GM18499 (cell line): ENCODE data around the gene PA2G4.
A peak's percentile ranks its signal among the peaks of the same experiment; 100 is the strongest.
"Not testable (repeated sequence)": the region's sequence is repeated elsewhere in the genome, so short reads cannot be mapped to it uniquely, and the experiment has no call there.

Experiments used
- ATAC-seq: cut with Tn5 transposase; IDR thresholded peaks from one replicate; pipeline ENCODE4 v1.9.1; 2021; ENCODE audit warnings: moderate number of reproducible peaks; ENCODE audit not compliant: insufficient read depth, unreplicated experiment

PA2G4 gene

GRCh38 chr12:56104109-56104814 lies at the start of gene PA2G4:
PA2G4 (plus strand) TSS chr12:56104559; CDS start chr12:56104738, 179 bp downstream.
- peak; percentile 73 for ATAC-seq

- ATAC-seq: not testable (repeated sequence)
Measured at GRCh38 chr12:56059964-56060363, 44.4 kb upstream of the PA2G4 start.

GRCh38 chr12:56061982-56062381 lies 42.4 kb upstream of the PA2G4 start:
- ATAC-seq: no peak

DNA sequence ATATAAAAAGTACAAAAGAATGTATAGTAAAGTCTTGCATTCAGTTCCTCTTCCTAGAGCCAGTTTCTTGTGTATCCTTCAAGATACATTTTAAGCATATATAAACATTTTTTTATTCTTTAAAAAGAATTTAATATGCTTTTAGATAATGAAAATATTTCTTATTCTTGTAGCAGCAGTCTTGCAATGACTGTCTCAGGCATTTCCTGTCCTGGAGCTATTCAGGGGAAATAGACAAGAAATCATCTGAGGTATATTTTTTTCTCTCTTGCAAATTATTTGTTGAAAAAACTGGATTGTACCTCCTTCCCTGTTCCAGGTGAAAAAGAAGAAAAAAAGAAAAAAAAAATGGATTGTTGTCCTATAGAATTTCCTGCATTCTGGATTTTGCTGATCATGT lies 41.4 kb upstream of the PA2G4 start:
- ATAC-seq: no peak

DNA sequence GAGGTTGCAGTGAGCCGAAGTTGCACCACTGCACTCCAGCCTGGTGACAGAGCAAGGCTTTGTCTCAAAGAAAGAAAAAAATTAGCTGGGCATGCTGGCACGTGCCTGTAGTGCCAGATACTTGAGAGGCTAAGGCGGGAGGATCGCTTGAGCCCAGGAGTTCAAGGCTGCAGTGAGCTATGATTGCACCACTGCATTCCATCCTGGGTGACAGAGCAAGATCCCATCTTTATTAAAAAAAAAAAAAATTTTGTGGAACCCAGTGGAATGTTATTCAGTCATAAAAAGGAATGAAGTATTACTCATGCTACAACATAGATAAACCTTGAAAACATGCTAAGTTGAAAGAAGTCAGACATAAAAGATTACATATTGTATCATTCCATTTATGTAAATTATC lies 32.7 kb upstream of the PA2G4 start:
- no peak for ATAC-seq

DNA sequence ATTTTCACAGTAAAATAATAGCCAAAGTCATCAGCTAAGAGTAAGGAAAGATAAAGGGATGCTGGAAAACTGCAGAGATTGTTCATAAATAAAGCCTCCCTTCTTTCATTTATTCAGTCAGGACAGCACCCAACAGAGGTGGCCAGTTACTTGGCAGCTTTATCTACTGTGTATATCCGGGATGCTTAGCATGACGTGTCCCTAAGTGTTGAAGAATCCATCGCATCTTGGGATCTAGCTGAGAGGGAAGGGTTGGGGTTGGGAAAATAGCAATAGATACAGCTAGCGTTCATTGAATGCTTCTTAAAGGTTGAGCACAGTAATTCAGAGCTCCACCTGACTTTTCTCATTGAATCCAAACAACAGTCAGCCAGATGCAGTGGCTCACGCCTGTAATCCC lies 30.0 kb upstream of the PA2G4 start:
- no peak for ATAC-seq

GRCh38 chr12:56077966-56078365 lies 26.4 kb upstream of the PA2G4 start:
- ATAC-seq: not testable (repeated sequence)

- ATAC-seq: no peak
Measured at GRCh38 chr12:56078427-56078826, 25.9 kb upstream of the PA2G4 start.

DNA sequence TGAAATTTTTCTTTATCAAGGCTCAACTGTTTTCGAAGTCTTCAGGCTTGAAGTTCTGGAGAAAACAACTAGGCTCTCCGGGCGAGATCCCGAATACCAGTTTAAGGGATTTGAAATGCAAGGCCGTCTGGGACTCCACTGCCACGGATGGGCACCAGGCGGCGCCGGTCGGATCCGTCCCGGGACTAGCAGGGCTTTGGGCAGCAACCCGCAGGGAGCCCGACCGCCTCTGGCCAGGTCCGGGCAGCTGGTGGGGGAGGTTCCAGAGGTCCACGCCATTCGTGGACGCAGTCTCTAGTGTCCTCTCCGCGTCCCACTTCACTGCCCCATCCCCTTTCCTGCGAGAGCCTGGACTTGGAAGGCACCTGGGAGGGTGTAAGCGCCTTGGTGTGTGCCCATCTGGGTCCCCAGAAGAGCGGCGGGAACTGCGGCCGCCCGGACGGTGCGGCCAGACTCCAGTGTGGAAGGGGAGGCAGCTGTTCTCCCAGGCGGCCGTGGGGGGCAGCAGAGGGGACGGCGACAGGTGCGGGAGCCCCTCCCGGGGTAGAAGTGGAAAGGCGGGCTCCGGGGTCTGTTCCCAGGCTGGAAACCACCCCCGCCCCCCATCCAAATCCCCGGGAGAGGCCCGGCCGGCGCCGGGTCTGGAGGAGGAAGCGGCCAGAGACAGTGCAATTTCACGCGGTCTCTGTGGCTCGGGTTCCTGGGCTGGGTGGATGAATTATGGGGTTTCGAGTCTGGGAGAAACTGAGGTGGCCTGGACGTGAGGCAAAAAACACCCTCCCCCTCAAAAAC lies 25.2 kb upstream of the PA2G4 start:
- no peak for ATAC-seq

- no peak for ATAC-seq
Measured at GRCh38 chr12:56079723-56080555, 24.4 kb upstream of the PA2G4 start, which contains the start of gene ERBB3. ERBB3 (plus strand) TSS chr12:56080165; CDS start chr12:56080301, 136 bp downstream.

DNA sequence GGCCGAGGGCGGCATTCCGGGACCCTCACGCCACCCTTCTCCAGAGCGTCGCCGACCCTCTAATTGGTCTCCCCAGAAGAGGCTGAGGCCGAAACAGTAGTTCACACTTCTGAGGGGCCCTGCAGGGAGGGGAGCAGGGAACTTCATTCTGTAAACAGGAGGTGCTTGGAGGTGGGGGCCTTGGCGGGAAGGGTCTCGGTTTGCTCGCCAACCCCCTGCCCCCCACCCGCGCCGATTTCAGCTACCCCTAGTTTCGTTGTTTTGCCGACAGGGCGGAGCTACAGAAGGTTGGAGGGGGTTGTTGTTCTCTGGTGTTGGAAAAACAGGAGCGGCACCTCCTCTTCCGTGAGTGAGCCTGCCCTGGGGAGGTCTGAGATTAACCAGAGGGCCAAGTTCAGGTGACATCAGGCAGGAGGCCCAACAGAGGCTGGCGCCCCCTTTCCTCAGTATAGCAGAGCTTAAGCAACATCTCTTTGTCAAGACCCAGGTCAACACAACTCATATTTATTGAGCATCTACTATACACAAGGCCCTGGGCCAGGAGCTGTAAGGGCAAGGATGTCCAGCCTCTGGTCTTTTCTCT lies 23.7 kb upstream of the PA2G4 start:
- no peak for ATAC-seq

- ATAC-seq: no peak
Measured at GRCh38 chr12:56081393-56082347, 22.7 kb upstream of the PA2G4 start.

DNA sequence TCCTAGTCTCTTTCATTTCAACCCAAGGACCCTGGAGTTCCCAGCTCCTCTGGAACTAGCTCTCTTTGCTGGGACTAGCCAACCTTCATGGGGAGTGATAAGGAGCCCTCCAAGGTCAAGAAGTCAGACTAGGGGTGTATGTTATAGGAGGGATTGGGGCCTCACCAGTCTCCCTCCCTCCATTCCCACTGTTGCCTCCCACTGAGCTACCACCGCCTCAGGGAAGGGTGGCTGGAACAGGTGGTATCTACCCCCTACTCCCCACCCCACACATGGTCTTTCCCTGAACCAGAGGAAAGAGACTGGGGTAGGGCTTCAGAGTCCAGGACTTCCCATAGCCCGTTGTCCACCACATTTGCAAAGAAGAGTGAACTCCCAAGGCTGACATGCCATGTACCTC lies 22.0 kb upstream of the PA2G4 start:
- no peak for ATAC-seq

GRCh38 chr12:56082967-56083366 lies 21.4 kb upstream of the PA2G4 start:
- no peak for ATAC-seq

DNA sequence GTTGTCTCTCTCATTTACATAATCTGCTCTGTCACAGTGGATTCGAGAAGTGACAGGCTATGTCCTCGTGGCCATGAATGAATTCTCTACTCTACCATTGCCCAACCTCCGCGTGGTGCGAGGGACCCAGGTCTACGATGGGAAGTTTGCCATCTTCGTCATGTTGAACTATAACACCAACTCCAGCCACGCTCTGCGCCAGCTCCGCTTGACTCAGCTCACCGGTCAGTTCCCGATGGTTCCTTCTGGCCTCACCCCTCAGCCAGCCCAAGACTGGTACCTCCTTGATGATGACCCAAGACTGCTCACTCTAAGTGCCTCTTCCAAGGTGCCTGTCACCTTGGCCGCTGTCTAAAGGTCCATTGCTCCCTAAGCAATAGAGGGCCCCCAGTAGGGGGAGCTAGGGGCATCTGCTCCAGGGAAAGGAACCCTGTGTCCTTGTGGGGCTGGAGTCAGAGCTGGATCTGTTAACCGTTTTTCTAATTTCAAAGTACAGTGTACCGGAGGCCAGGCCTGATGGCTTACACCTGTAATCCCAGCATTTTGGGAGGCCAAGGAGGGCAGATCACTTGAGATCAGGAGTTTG lies 19.3 kb upstream of the PA2G4 start:
- ATAC-seq: no peak

- ATAC-seq: no peak
Measured at GRCh38 chr12:56086096-56086495, 18.3 kb upstream of the PA2G4 start.

GRCh38 chr12:56086608-56087007 lies 17.8 kb upstream of the PA2G4 start:
- ATAC-seq: no peak

GRCh38 chr12:56087220-56087619 lies 17.1 kb upstream of the PA2G4 start:
- no peak for ATAC-seq

- no peak for ATAC-seq
Measured at GRCh38 chr12:56097738-56098137, 6.6 kb upstream of the PA2G4 start.
